ENCODE data around the gene DUSP15.

DUSP15 gene

GRCh38 chr20:31862157-31862470, 8.2 kb downstream of the DUSP15 start:
- no peak overlapping the region for H3K4me3 ChIP-seq (ENCODE audit: low read length)
- no peak for DNase-seq (ENCODE audit: low read depth, low spot score)

DNA sequence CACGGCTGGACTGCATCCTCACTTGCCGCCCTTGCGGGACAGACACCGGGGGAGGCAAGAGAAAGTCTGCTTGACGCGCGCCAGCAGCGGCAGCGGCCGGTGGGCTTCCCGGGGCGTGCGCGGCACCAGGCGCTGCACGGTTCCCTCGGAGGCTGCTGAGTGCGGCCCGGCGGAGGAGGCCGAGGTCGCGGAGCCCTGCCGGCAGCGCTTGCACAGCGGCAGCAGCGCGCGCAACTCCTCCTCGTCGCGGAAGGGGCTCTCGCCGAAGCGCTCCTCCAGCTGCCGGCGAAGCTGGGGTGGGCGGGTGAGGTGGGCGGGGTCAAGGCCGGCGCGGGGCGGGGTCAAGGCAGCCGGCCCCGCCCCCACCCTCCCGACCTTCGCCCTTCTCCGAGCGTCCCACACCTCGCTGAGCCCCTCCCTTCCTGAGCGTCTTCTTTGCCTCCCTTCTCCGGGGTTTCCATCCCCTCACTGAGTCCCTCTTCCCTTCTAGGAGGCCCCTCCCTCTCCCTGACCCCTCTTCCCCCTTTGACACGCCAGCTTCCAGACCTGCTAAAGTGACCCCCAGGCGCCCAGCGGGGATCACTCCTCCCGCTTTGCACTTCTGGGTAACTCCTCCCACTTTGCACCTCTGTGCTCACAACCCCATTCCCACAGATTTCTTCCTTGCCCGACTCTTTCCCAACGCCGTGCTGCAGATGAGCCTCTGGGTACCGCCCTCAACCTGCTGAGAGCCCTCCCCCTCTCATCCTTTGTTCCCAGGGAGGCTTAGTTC, 8.8 kb downstream of the DUSP15 start:
- H3K4me3 ChIP-seq (ENCODE audit: low read length) = peak overlapping the region; percentile 60
- DNase-seq (ENCODE audit: low read depth, low spot score) = peak; percentile 76

GRCh38 chr20:31861135-31861384, 9.3 kb downstream of the DUSP15 start:
- peak overlapping the region; percentile 60 for H3K4me3 ChIP-seq (ENCODE audit: low read length)
- no peak for DNase-seq (ENCODE audit: low read depth, low spot score)

GRCh38 chr20:31860390-31861134, 9.8 kb downstream of the DUSP15 start:
- peak overlapping the region; percentile 60 for H3K4me3 ChIP-seq (ENCODE audit: low read length)
- DNase-seq (ENCODE audit: low read depth, low spot score) = no peak

DNA sequence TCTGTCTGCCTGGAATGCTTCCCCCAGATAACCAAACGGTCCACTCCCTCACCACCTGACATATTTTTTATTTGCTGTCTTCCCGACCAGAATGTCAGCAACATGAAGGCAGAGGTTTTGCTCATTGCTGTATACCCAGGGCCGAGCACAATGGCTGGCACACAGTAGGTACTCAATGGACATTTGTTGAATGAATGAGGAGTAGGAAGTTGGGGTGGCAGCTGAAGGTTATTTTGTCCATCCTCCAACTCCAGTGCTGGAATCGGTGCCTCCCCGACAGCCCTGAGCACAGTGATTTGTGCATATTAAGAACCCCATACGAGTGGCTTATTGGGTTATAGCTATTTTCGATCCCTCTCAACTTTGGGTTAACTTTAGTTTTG, 10.3 kb downstream of the DUSP15 start:
- no peak overlapping the region for H3K4me3 ChIP-seq (ENCODE audit: low read length)
- DNase-seq (ENCODE audit: low read depth, low spot score) = no peak

DNA sequence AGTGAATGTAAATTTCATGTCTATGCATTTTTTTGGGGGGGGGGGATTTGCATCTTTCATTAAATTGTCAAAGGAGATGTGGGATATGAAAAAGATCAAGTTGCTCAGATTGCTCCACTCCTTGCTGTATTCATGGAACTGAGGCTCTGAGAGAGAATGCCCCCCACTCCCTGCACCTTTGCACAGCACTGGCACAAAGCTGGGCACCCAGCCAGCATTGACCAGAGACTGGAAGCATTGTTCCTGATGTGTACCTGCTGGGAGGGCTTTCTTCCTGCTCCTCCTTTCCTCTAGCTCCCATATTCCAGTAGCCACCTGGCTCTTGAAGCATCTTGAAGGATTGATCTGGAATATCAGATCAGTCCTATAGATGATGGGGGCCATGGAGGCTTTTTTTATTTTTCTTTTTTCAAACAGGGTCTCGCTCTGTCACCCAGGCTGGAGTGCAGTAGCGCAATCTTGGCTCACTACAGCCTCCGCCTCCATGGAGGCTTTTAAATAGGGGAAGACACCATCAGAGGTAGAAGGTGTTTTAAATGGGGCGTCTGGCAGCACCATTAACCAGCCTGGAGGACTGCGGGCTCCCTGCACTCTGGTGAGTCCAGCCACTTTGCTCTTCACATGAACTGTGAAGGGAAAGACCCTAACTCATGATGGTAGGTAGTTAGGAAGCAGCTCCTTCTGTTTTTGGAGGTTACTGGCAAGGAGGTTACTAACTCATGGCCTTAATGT, 10.9 kb downstream of the DUSP15 start:
- no peak for DNase-seq (ENCODE audit: low read depth, low spot score)
- H3K4me3 ChIP-seq (ENCODE audit: low read length) = no peak overlapping the region

DNA sequence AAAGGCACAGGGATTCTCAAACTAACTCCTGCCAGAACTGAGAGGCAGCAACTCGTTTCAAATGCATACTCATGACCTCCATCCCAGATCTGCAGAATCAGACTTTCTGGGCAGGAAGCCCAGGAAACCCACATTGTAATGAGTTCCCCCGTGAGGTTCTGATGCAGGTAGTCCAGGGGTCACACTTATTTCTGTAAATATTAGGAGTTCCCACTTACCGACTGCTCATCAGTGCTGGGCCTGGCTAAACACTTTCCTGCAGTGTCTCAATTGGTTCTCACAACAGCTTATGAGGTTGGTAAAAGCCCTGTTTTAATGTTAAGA, 11.6 kb downstream of the DUSP15 start:
- no peak overlapping the region for H3K4me3 ChIP-seq (ENCODE audit: low read length)

GRCh38 chr20:31857861-31858759, 12.2 kb downstream of the DUSP15 start:
- DNase-seq (ENCODE audit: low read depth, low spot score) = no peak
- H3K4me3 ChIP-seq (ENCODE audit: low read length) = no peak overlapping the region

More for the DNA sequence above, 11.6 kb downstream of the DUSP15 start:
- no peak for DNase-seq (ENCODE audit: low read depth, low spot score)

DNA sequence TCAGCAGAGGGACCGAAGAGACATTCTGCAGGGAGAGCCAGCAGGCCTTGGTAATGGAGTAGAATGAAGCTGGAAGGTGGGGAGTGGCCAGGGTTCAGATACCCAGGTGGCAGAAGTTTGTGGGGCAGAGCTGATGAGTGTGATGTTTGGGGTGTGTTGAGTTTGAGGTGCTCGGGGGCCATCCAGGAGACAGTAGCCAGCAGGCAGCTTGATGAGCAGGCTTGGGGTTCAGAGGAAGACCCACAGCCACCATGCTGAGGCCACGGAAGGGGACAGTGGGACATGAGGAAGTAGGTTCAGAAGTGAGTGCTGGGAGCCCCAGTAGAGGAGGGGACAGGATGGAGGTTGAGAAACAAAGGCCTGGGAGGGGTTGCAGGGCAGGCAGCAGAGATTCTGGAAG, 13.8 kb downstream of the DUSP15 start:
- no peak overlapping the region for H3K4me3 ChIP-seq (ENCODE audit: low read length)
- no peak for DNase-seq (ENCODE audit: low read depth, low spot score)

- no peak overlapping the region for H3K4me3 ChIP-seq (ENCODE audit: low read length)
- DNase-seq (ENCODE audit: low read depth, low spot score) = no peak
Observed at GRCh38 chr20:31853481-31853880, 16.8 kb downstream of the DUSP15 start.

DNA sequence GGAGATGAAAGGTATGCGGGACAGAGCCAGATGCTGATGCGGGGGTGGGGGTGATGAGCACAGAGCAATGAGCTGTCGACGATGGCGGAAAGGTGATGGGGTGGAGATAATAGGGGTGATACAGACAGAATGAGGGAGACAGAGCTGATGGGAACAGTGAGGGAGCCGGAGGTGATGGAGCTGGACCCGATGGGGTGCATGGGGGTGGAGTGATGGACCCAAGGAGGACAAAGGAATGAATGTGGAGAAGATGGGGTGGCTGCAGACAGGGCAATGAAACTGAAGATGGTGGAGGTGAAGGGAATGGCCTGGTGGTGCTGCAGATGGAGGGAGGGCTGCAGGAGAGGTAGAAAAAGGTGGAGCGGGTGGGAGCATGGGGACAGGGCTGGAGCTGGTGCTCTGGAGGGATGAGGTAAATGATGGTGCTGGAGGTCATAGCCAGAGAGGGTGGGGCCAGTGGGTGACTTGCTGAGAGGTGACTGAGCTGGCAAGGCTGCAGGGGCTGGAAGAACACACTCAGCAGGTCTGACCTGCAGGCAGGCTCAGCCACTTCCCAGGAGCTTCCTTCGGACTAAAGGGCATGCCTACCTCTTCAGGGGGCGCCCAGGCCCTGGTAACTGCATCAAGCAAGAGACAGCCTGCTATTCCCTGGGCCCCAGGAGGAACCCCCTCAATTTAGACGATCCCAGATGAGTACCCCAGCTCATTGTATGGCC, 18.9 kb downstream of the DUSP15 start:
- DNase-seq (ENCODE audit: low read depth, low spot score) = no peak
- no peak overlapping the region for H3K4me3 ChIP-seq (ENCODE audit: low read length)

DNA sequence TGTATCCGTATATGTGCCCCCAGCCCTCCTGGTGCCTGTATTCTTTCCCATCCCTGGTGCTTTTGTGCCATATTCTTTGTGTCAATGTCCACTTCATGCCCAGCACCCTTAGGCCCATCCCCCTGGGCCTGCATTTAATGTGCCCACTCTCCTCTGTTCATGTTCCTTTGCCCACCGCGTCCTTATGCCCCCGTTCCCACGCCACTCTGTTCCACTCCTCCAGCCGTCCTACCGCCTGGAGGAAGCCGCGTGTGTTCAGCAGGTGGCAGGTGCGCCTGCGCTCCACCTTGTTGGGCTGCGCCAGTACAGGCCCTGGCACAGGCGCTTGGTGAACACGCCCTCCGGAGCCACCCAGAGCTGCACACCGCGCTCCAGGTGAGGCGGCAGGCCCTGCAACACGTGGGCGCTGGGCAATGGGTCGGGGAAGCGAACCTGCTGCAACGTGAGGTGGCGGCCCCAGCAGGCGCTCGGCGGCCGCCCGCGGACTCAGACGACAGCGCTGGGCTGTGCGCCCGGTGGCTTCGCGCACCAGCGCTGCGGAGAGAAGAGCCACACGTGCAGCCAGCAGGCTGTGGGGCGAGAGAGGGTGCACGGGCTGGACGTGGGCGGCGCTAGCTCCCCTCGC, 20.9 kb downstream of the DUSP15 start:
- no peak for DNase-seq (ENCODE audit: low read depth, low spot score)
- H3K4me3 ChIP-seq (ENCODE audit: low read length) = no peak overlapping the region

GRCh38 chr20:31848088-31848999, 22.0 kb downstream of the DUSP15 start:
- no peak overlapping the region for H3K4me3 ChIP-seq (ENCODE audit: low read length)
- no peak for DNase-seq (ENCODE audit: low read depth, low spot score)

DNA sequence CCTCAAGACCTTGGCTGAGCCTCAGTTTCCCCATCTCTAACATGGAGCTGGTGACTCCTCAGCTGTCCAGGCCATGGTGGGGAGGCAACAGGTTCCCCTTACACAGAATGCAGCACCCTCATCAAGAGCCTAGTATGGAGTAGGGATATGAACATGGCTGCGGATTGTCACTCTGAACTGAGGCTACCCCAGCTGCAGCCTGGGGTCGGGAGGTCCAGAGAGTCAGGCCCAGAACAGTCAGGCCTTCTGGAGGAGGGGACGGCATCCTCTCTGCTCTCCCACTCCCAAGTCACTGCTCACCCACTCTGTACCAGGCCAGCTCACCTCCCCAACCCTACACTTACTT, 23.6 kb downstream of the DUSP15 start:
- no peak for DNase-seq (ENCODE audit: low read depth, low spot score)
- H3K4me3 ChIP-seq (ENCODE audit: low read length) = no peak overlapping the region

GRCh38 chr20:31845300-31845863, 24.9 kb downstream of the DUSP15 start, which contains the start of gene FOXS1:
FOXS1 (minus strand) TSS chr20:31845604; CDS start chr20:31845542, 62 bp downstream.
- DNase-seq (ENCODE audit: low read depth, low spot score) = no peak
- no peak within 1 kb of the TSS for H3K4me3 ChIP-seq (ENCODE audit: low read length)

- no peak for DNase-seq (ENCODE audit: low read depth, low spot score)
- no peak overlapping the region for H3K4me3 ChIP-seq (ENCODE audit: low read length)
Observed at GRCh38 chr20:31844737-31845299, 25.5 kb downstream of the DUSP15 start.

DNA sequence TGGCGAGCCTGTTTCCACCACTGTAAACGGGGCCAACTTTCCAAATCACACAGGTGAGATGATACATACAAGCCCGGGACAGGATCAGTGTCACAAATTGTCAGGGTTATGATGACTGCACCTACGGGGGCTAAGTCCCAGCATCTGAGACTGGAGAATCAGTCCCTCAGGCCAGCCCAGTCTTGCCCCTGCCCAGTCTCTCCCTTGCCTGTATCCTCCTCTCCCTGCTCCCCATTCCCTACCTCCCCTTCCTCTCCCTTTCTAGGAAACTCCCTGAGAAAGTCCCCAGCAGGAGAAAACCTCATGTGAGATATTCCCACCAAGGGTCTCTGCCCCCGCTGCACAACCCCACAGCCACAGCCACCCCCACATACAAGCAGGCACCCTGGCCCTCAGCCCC, 26.4 kb downstream of the DUSP15 start:
- H3K4me3 ChIP-seq (ENCODE audit: low read length) = no peak overlapping the region
- DNase-seq (ENCODE audit: low read depth, low spot score) = no peak
